Testis (tissue), 3 donors: ENCODE data around the gene C3. TPM values are rescaled to one million over a fixed set of nuclear protein-coding genes. Genes with fewer than 3 reads are reported as not detected.
"Not testable (repeated sequence)": the region's sequence is repeated elsewhere in the genome, so short reads cannot be mapped to it uniquely, and the experiment has no call there.

Experiments
- DNase-seq: peaks from one replicate; pipeline ENCODE4 v3.0.0-alpha.2; 2019
- H3K27ac ChIP-seq, 2 donors: fragments of 200-600 bp; sonication (generic); one replicate each; pipeline ENCODE4 v1.5.1; 2019
- H3K27me3 ChIP-seq: fragments of 200-600 bp; sonication (generic); one replicate; pipeline ENCODE4 v1.5.1; 2019
- H3K36me3 ChIP-seq: fragments of 200-600 bp; sonication (generic); one replicate; pipeline ENCODE4 v1.5.1; 2017; ENCODE audit warnings: low read depth; ENCODE audit errors: missing control alignments
- H3K4me1 ChIP-seq: fragments of 200-600 bp; sonication (generic); one replicate; pipeline ENCODE4 v1.5.1; 2019
- H3K4me3 ChIP-seq, 2 donors: fragments of 200-600 bp; sonication (generic); one replicate each; pipeline ENCODE4 v1.5.1; 2017 to 2019
- H3K9me3 ChIP-seq: fragments of 200-600 bp; sonication (generic); one replicate; pipeline ENCODE4 v1.5.1; 2017
- CTCF ChIP-seq, 3 experiments: fragments of 450-650 bp in 2 of 3; fragments of 200-600 bp in 1 of 3; sonication (generic) in 1 of 3; IDR thresholded peaks; one replicate each; pipeline ENCODE4 v1.5.1; 2016 to 2019; ENCODE audit warnings: antibody characterized with exemption in 3 of 3, mild to moderate bottlenecking in 2 of 3, moderate library complexity in 1 of 3
- POLR2A ChIP-seq: fragments of 450-650 bp; IDR thresholded peaks from one replicate; pipeline ENCODE4 v1.6.1; 2017; ENCODE audit warnings: antibody characterized with exemption, mild to moderate bottlenecking, moderate library complexity
- WGBS, 2 donors: methylation state at CpG; one replicate each; pipeline ENCODE4 v1.1.5; 2018; 5-methylcytosine and 5-hydroxymethylcytosine counted together
- intact Hi-C: fragments of 100-400 bp; cut with DNase I; formaldehyde crosslinking; loops from one replicate; pipeline ENCODE4 v1.15.1; 2023; ENCODE audit warnings: low total_unique reads
- polyA plus RNA-seq: library from polyadenylated mRNA; stranded (reverse); fragments of 350-450 nt; fragmentation: Illumina TruSeq; extraction: RNeasy Lipid Tissue Mini Kit (QIAGEN cat#74804); gene quantifications from one replicate; pipeline ENCODE4 v1.2.3, GENCODE V29; 2014; ENCODE audit warnings: low read depth, low replicate concordance; ENCODE audit not compliant: insufficient read depth
- total RNA-seq, 2 donors: library from RNA; depleted of rRNA; stranded (reverse); fragments of >200 nt; gene quantifications; one replicate each; pipeline ENCODE4 v1.2.3, GENCODE V29; 2016

C3 gene
- total and polyA plus RNA-seq, 3 donors from 2014 or later, result 49.5 to 500 (median 131) TPM

- Histone ChIP-seq H3K27ac (no peak overlapping the region), H3K27me3 (no peaks in the 10 kb centered on the region), H3K4me1 (no peaks in the 10 kb centered on the region), H3K4me3 (no peak overlapping the region), H3K36me3 (no peaks in the 10 kb centered on the region), H3K9me3 (no peaks in the 10 kb centered on the region)
- intact Hi-C loops, result no loop called here
- no peak for DNase-seq
- WGBS, 2 donors, result 92 to 98% methylated on average over 4 of the region's 4 CpGs
- TF ChIP-seq CTCF (IDR thresholded peaks at IDR 0.05) (no peak), POLR2A (no peak)
These were observed 41.8 kb downstream of the C3 start for GRCh38 chr19:6678690-6679109.

- intact Hi-C loops, result no loop called here
- H3K27me3 ChIP-seq, result no peaks in the 10 kb centered on the region
- H3K4me3 ChIP-seq, result peak overlapping the region; percentile 5 to 41
- H3K9me3 ChIP-seq, result no peaks in the 10 kb centered on the region
- no peaks in the 10 kb centered on the region for H3K36me3 ChIP-seq
- peak; percentile 73 for DNase-seq
- TF ChIP-seq POLR2A (no peak), CTCF (IDR thresholded peaks at IDR 0.05) (no peak)
- H3K4me1 ChIP-seq, result no peaks in the 10 kb centered on the region
- 36 to 56% methylated on average over 27 to 31 of the region's 31 CpGs for WGBS, 2 donors
- H3K27ac ChIP-seq, result no peak overlapping the region
These were observed 42.4 kb downstream of the C3 start for GRCh38 chr19:6677883-6678689.

- no peaks in the 10 kb centered on the region for H3K4me1 ChIP-seq
- WGBS, 2 donors, result 66 to 68% methylated on average over 10 of the region's 10 CpGs
- H3K4me3 ChIP-seq, result peak overlapping the region; percentile 5 to 41
- no peak for DNase-seq
- intact Hi-C loops, result no loop called here
- H3K27ac ChIP-seq, result no peak overlapping the region
- no peaks in the 10 kb centered on the region for H3K9me3 ChIP-seq
- no peaks in the 10 kb centered on the region for H3K36me3 ChIP-seq
- TF ChIP-seq CTCF (IDR thresholded peaks at IDR 0.05) (no peak), POLR2A (no peak)
- H3K27me3 ChIP-seq, result no peaks in the 10 kb centered on the region
These were observed 43.0 kb downstream of the C3 start for GRCh38 chr19:6677495-6677882.

- intact Hi-C loops, result no loop called here
- Histone ChIP-seq H3K9me3 (no peaks in the 10 kb centered on the region), H3K4me3 (no peak overlapping the region), H3K27me3 (no peaks in the 10 kb centered on the region), H3K36me3 (no peaks in the 10 kb centered on the region), H3K27ac (no peak overlapping the region), H3K4me1 (no peaks in the 10 kb centered on the region)
- no peak for TF ChIP-seq POLR2A
- no peak for TF ChIP-seq CTCF (IDR thresholded peaks at IDR 0.05)
- DNase-seq, result no peak
- WGBS, 2 donors, result 88 to 89% methylated on average over 8 of the region's 8 CpGs
These were observed 44.2 kb downstream of the C3 start for GRCh38 chr19:6676288-6676687.

- WGBS, 2 donors, result 36 to 45% methylated on average over 5 to 8 of the region's 8 CpGs
- no peaks in the 10 kb centered on the region for H3K9me3 ChIP-seq
- H3K27me3 ChIP-seq, result no peaks in the 10 kb centered on the region
- H3K36me3 ChIP-seq, result no peaks in the 10 kb centered on the region
- no peaks in the 10 kb centered on the region for H3K4me1 ChIP-seq
- DNase-seq, result peak; percentile 43
- no peak overlapping the region for H3K4me3 ChIP-seq
- H3K27ac ChIP-seq, result no peak overlapping the region
- no peak for TF ChIP-seq POLR2A
- no peak for TF ChIP-seq CTCF (IDR thresholded peaks at IDR 0.05)
- intact Hi-C loops, result no loop called here
These were observed 45.6 kb downstream of the C3 start for GRCh38 chr19:6674868-6675305.

- H3K4me1 ChIP-seq, H3K36me3 ChIP-seq, intact Hi-C loops, H3K9me3 ChIP-seq, H3K27ac ChIP-seq, H3K4me3 ChIP-seq, DNase-seq, H3K27me3 ChIP-seq: not testable (repeated sequence)
- 86 to 88% methylated on average over 6 of the region's 6 CpGs for WGBS, 2 donors
These were observed 46.0 kb downstream of the C3 start for GRCh38 chr19:6674408-6674807.
